Stimulated activated CD4-positive, alpha-beta T cell treated with anti-CD3 and anti-CD28 coated beads, Interleukin-1b, Interleukin-23, amount 100 ng/mL, for 1 hour (primary cell): ENCODE results near the gene CFL1.
A peak's percentile ranks its signal among the peaks of the same experiment; 100 is the strongest.
"Not testable (repeated sequence)": the region's sequence is repeated elsewhere in the genome, so short reads cannot be mapped to it uniquely, and the experiment has no call there.

Experiments used
- DNase-seq, 2 donors: peaks; one replicate each; pipeline ENCODE4 v3.0.0-alpha.2; 2020; ENCODE audit warnings: low read depth in 2 of 2

The CFL1 gene

GRCh38 chr11:65857853-65858680 lies at the start of gene CFL1:
CFL1 (minus strand) TSS chr11:65858180; CDS start chr11:65858099, 81 bp downstream.
- peak; percentile 86 to 92 for DNase-seq

DNA sequence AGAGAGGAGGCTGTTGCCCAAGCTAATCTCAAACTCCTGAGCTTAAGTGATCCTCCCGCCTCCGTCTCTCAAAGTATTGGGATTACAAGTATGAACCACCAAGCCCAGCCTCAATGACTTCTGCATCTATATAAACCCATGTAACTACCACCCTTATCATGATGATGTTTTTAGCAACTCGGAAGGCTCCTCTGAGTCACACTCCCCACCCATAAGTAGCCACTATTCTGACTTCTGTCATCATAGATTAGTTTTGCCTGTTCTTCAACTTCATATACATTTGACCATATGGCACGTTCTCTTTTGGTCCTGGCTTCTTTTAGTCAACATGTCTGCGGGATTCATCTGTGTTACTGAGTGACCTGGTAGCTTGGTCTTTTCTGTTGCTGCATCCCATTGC lies 48.6 kb upstream of the CFL1 start:
- DNase-seq, result no peak

DNA sequence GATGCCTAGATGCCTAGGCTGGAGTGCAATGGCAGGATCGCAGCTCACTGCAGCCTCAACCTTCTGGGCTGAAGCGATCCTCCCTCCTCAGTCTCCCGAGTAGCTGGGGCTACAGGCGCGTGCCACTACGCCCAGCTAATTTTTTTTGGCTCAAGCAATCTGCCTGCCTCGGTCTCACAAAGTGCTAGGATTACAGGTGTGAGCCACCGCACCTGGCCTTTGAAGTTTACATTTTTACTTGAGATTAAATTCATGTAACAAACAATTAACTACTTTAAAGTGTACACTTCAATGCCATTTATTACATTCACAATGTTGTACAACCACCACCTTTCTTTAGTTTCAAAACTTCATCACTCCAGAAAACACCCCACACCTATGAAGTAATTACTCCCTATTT lies 45.7 kb upstream of the CFL1 start:
- no peak for DNase-seq

GRCh38 chr11:65903068-65903481 lies 45.1 kb upstream of the CFL1 start:
- no peak for DNase-seq

DNA sequence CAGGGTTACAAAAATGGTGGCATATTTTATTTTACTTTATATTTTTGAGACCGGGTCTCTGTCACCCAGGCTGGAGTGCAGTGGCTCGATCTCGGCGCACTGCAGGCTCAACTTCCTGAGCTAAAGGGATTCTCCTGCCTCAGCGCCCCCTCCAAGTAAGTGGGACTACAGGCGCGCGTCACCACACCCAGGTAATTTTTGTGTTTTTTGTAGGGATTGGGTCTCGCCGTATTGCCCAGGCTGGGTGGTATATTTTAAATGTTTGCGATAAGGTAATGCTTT lies 42.9 kb upstream of the CFL1 start:
- DNase-seq, result no peak

DNA sequence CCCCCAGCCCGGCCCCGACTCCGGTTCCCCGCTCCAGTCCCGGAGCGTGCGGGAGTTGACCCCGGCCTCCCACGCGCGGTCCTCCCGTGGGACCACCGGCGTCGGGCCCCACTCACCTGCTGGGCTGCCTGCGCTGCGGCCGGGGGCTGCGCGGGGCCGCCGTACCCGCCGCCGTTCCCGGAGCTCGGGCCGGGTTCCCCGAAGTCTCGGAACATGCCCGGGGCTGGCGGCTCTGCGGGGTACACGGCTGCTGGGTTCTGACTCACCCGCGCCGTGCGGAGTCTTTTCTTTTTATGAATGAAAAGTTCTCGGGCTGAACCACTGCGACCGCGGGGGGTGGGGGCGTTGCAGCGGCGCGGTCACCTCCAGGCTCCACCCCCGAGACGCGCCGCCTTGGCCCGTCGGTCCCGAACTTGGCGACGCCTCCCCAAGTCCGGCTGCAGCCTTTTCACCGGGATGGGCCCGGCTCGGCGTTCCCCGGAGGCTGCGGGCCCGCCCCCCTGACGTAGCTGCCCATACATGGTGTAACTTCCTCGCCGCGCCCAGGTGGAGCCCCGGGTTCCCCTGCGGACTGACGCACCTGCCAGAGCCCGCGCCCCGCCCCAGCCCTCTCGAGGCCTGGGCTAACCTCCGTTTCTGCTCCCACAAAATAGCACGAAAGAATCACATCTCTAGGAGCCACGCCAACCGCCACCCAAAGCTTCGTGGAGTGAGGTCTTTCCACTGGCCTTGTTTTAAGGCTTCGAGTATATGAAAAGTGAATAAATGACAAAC lies 42.3 kb upstream of the CFL1 start, which contains the start of gene FOSL1:
TSS of gene FOSL1 (minus strand) at position 264 of the 774 bp plus-strand sequence. CDS start at position 215, 49 bp downstream.
- peak; percentile 77 to 87 for DNase-seq

- DNase-seq, result peak in 1 of 2 donors; percentile 62
These were observed 41.6 kb upstream of the CFL1 start for GRCh38 chr11:65899356-65900124.

- no peak for DNase-seq
These were observed 40.8 kb upstream of the CFL1 start for GRCh38 chr11:65898656-65899355.

DNA sequence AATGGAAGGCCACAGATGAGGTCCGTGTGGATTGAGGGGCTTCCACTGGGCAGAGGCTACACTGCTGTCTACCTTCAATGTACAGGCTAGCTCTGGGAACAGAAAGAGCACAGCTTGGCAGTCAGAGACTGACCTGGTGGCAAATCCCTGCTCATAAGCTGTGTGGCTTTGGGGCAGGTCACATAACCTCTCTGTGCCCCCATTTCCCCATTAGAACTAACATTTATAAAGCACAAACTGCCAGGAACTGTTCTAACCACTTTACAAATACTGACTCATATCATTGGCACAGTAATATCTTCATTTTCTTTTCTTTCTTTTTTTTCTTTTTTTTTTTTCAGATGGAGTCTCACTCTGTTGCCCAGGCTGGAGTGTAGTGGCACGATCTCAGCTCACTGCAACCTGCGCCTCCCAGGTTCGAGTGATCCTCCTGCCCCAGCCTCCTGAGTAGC lies 39.1 kb upstream of the CFL1 start:
- no peak for DNase-seq

GRCh38 chr11:65896034-65896999 lies 38.3 kb upstream of the CFL1 start:
- DNase-seq, result no peak

GRCh38 chr11:65895482-65895981 lies 37.6 kb upstream of the CFL1 start:
- DNase-seq, result no peak

GRCh38 chr11:65894034-65894591 lies 36.1 kb upstream of the CFL1 start:
- DNase-seq, result no peak

DNA sequence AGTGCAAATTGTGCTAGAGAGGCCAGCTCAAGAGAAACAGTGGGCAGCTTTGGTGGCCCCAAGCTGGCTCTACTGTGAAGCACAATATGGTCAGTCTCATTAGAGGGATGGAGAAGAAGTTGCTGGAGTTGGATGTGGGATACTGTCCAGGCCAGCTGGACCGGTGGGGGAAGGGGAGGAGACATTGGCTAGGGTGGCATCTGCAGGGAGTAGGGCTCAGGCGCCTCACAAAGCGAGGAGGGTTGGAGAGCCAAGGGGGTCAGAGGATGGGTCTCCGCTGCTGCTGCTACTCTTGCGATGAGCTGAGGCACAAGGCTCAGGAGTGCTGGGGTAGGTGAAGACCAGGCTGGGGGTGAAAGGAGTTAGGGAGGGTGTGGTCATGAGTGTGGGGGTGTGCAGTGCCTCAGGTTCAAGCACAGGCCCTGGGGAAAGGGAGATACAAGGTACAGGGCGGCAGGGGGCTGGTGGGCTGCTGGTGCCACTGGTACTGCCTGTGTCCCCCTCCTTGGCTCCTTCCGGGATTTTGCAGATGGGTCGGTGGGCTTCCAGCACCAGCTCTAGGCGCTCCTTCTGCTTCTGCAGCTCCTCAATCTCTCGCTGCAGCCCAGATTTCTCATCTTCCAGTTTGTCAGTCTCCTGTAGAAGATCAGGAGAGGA lies 34.8 kb upstream of the CFL1 start:
- DNase-seq, result no peak

DNA sequence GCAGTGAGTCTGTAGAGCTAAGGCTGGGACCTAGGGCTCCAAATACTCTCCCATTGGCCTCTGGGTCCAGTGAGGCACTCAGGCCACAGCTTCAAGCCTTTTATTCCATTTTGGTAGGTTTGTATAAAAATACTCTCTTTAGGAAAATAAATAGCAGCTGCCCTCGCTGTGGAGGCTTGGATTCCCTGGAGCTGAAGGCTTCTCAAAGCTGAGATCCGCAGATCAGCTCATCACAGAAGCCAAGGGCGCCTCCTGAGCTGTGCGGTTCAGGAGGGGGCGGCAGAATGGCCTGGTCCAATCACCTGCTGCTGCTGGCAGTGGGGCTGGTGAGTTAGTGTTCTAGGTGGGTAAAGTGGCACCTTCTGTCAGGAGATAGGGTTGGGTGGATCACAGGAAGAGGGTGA lies 34.2 kb upstream of the CFL1 start:
- not testable (repeated sequence) for DNase-seq

- DNase-seq, result no peak
These were observed 33.5 kb upstream of the CFL1 start for GRCh38 chr11:65891219-65892136.

GRCh38 chr11:65890324-65891218 lies 32.6 kb upstream of the CFL1 start, which contains the start of gene CCDC85B:
CCDC85B (plus strand) TSS chr11:65890673; CDS start chr11:65890784, 111 bp downstream.
- DNase-seq, result peak; percentile 98
